Heart right ventricle (tissue), 16 donors: ENCODE data around the gene TOMT. TPM values are rescaled to one million over a fixed set of nuclear protein-coding genes. Genes with fewer than 3 reads are reported as not detected.
A peak's percentile ranks its signal among the peaks of the same experiment; 100 is the strongest.

ENCODE experiments used
- ATAC-seq, 8 donors: fragments of 200-7000 bp; cut with Tn5 transposase; one replicate each; pipeline ENCODE4 v1.9.1; 2020; ENCODE audit warnings: mild to moderate bottlenecking in 8 of 8, moderate library complexity in 8 of 8, moderate number of reproducible peaks in 1 of 8
- DNase-seq, 2 donors: peaks; one replicate each; pipeline ENCODE4 v3.0.0-alpha.2; 2020
- H3K27ac ChIP-seq, 10 donors: fragments of 200-600 bp; sonication (generic) in 2 of 10; one replicate each; pipeline versions ENCODE4 v1.5.0 to v1.8.0; 2020 to 2022; ENCODE audit warnings: mild to moderate bottlenecking in 3 of 10
- H3K27me3 ChIP-seq, 7 donors: fragments of 200-600 bp; one replicate each; pipeline ENCODE4 v1.8.0; 2021 to 2022; ENCODE audit warnings: mild to moderate bottlenecking in 2 of 7
- H3K36me3 ChIP-seq, 9 donors: fragments of 200-600 bp; sonication (generic) in 1 of 9; one replicate each; pipeline versions ENCODE4 v1.5.0 to v1.8.0; 2020 to 2022; ENCODE audit warnings: mild to moderate bottlenecking in 2 of 9
- H3K4me1 ChIP-seq, 9 donors: fragments of 200-600 bp; sonication (generic) in 1 of 9; one replicate each; pipeline versions ENCODE4 v1.5.0 to v1.8.0; 2020 to 2022; ENCODE audit warnings: mild to moderate bottlenecking in 4 of 9
- H3K4me3 ChIP-seq, 10 donors: fragments of 200-600 bp; sonication (generic) in 2 of 10; one replicate each; pipeline versions ENCODE4 v1.5.0 to v1.8.0; 2020 to 2022; ENCODE audit warnings: mild to moderate bottlenecking in 7 of 10, moderate library complexity in 2 of 10
- H3K9me3 ChIP-seq, 11 donors: fragments of 200-600 bp in 10 of 11; sonication (generic) in 2 of 11; one replicate each; pipeline versions ENCODE4 v1.5.0 to v1.8.0; 2013 to 2022; ENCODE audit warnings: mild to moderate bottlenecking in 2 of 11, control low read depth in 1 of 11, moderate library complexity in 1 of 11
- WGBS, 2 donors: extraction: QIAGEN DNeasy Blood & Tissue Kit; methylation state at CpG; one replicate each; pipeline ENCODE4 v1.1.7; 2013; ENCODE audit warnings: inconsistent platforms in 1 of 2; 5-methylcytosine and 5-hydroxymethylcytosine counted together
- intact Hi-C, 10 donors: fragments of 100-400 bp; cut with DNase I; formaldehyde crosslinking; loops; one replicate each; pipeline versions ENCODE4 v1.11.1 to v1.14.2; 2022
- polyA plus RNA-seq, 2 donors: library from polyadenylated mRNA; stranded (reverse); fragments of 200-250 nt; gene quantifications; one replicate each; pipeline ENCODE4 v1.2.3, GENCODE V29; 2013
- total RNA-seq, 10 donors: library from RNA; stranded (reverse); fragmentation: NEBNext Ultra II Directional in 3 of 10; extraction: Animal tissue kit (Norgen Biotek cat#: 25700) in 3 of 10; gene quantifications; one replicate each; pipeline versions ENCODE4 v1.2.1 to v1.2.4, GENCODE V29; 2021 to 2023
- TF ChIP-seq, protein P1 (sequence below), 9 donors: fragments of 200-600 bp; sonication (generic) in 2 of 9; IDR thresholded peaks; one replicate each; pipeline versions ENCODE4 v1.5.0 to v1.8.0; 2021 to 2022; ENCODE audit warnings: antibody characterized with exemption in 9 of 9, mild to moderate bottlenecking in 5 of 9, moderate library complexity in 1 of 9
- donor health status: Arrhythmogenic right ventricular cardiomyopathy.
- donor health status: ischemic (EF 13 %, LVEDD 7.1; RV severe dilation, severe dysfunction).
- donor health status: healthy with polysubstance abuse.
- donor health status: DM: no; HTN: yes; CAD: no.
- donor health status: DM: no; HTN: no; CAD: no.
- donor health status: ischemic (EF 25% LVEDD 6.9; RV normal size, moderate dysfunction).
- donor health status: ischemic (EF 25% LVEDD 5.7; RV mildly dilated, moderate dysfunction).
- donor health status: healthy.
- donor health status: DM: yes; HTN: yes; CAD: no.
- donor health status: Ischemic cardiomyopathy.
- donor health status: ischemic (EF 35%, LVEDD 5.7; RV mildly dilated, moderate dysfunction).
- donor health status: nonischemic (EF 11% LVEDD 7.7; RV severe dilation, severe dysfunction).
- donor health status: DM: yes; HTN: yes; CAD: no.
- donor health status: PGD.
- donor health status: ischemic (EF 29% LVEDD 5.4; RV normal size, mild dysfunction).
- donor health status: nonischemic (EF 23%, LVEDD 6.1; RV moderate dilation, normal function).

Gene TOMT
- total and polyA plus RNA-seq, 12 donors = 0.21 TPM; not detected in 11

DNA sequence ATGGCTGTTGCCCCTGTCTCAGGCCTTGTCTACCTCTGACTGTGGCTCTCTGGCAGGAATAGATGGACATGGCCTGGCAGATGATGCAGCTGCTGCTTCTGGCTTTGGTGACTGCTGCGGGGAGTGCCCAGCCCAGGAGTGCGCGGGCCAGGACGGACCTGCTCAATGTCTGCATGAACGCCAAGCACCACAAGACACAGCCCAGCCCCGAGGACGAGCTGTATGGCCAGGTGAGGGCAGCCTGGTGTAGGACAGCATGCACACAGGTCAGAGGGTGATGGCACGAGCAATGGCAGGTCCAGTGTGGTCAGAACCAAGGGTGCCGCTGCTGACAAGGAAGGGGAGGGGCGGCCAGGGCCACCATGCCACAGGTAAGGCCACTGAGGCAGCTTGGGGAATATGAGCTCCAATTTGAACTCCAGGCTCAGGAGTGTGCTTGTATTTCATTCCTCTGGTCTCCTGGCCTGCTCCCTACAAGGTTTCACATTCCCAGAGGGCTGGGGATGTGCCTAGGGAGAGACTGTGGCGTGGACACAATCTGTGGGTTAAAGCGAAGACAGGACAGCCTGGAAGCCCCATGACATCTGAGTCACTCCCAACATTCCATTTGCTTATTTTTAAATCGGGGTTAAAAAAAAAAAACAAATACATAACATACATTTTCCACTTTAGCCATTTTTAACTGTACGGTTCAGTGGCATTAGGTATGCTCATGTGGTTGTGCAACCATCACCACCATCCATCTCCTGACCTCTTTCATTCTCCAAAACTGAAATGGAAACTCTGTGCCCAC lies 30.4 kb downstream of the TOMT start:
- H3K9me3 ChIP-seq = no peaks in the 10 kb centered on the region
- peak overlapping the region in 1 of 10 donors; percentile 84 for H3K27ac ChIP-seq
- intact Hi-C loops = no loop called here
- WGBS, 2 donors = 86 to 91% methylated on average over 14 of the region's 14 CpGs
- ATAC-seq = peak in 1 of 8 donors; percentile 22
- no peak for DNase-seq
- peak overlapping the region in 1 of 10 donors; percentile 36 for H3K4me3 ChIP-seq
- H3K27me3 ChIP-seq = peaks cover 0 to 3% (median 0%) of the 10 kb centered on the region in 7 donors
- TF ChIP-seq, protein P1, sequence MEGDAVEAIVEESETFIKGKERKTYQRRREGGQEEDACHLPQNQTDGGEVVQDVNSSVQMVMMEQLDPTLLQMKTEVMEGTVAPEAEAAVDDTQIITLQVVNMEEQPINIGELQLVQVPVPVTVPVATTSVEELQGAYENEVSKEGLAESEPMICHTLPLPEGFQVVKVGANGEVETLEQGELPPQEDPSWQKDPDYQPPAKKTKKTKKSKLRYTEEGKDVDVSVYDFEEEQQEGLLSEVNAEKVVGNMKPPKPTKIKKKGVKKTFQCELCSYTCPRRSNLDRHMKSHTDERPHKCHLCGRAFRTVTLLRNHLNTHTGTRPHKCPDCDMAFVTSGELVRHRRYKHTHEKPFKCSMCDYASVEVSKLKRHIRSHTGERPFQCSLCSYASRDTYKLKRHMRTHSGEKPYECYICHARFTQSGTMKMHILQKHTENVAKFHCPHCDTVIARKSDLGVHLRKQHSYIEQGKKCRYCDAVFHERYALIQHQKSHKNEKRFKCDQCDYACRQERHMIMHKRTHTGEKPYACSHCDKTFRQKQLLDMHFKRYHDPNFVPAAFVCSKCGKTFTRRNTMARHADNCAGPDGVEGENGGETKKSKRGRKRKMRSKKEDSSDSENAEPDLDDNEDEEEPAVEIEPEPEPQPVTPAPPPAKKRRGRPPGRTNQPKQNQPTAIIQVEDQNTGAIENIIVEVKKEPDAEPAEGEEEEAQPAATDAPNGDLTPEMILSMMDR (IDR thresholded peaks at IDR 0.05) = no peak
- peaks cover 0 to 25% (median 0%) of the 10 kb centered on the region in 9 donors for H3K4me1 ChIP-seq
- H3K36me3 ChIP-seq = no peaks in the 10 kb centered on the region

DNA sequence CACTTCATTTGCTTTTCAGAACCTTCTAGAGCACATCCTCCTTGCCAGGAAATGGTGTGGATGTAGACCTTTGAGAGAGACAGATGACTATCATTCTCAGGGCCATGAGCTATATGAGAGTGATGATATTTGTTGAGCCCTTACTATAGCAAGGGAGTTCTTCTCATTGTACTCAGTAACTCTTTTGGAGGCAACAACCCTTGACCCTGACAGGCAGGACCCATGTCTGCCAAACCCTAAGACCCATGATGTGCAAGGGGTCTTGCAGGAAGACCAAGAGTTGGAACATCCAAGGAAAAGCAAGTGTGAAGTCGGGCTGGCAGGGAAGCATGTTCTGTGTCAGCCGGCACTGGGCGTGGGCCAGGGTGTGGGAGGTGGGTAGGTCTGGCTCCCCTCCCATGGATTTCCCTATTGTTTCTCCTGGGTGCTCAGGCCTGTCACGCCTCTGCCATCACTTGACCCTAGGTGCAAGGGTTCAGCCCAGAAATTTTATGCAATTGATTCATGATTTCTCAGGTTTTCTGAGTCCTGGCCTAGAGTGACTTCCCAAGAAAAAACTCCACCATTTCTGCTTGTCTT lies 31.0 kb downstream of the TOMT start:
- DNase-seq = no peak
- 72 to 93% methylated on average over 4 of the region's 4 CpGs for WGBS, 2 donors
- no peak for ATAC-seq
- Histone ChIP-seq H3K4me3 (peak overlapping the region in 1 of 10 donors; percentile 36), H3K9me3 (no peaks in the 10 kb centered on the region), H3K36me3 (no peaks in the 10 kb centered on the region), H3K27me3 (no peaks in the 10 kb centered on the region), H3K27ac (peak overlapping the region in 1 of 10 donors; percentile 84), H3K4me1 (peaks cover 0 to 29% (median 0%) of the 10 kb centered on the region in 9 donors)
- intact Hi-C loops = no loop called here
- TF ChIP-seq, protein P1 (IDR thresholded peaks at IDR 0.05) = no peak

DNA sequence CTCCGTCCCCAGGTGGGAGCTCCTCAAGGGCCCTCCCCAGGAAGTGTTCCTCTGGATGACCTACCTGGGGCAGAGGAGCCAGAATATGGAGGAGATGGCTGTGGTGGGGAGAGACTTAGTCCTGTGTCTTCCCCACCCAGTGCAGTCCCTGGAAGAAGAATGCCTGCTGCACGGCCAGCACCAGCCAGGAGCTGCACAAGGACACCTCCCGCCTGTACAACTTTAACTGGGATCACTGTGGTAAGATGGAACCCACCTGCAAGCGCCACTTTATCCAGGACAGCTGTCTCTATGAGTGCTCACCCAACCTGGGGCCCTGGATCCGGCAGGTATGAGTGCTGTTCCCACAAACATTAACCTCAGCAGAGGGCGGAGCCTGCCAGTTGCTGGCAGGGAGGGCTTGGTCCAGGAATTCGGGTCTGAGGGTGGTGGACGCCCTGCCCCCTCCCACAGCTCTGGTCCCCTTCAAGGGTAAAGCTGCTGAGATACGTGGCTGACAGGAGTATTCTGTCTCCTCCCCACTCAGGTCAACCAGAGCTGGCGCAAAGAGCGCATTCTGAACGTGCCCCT lies 33.2 kb downstream of the TOMT start:
- intact Hi-C loops = no loop called here
- Histone ChIP-seq H3K36me3 (no peaks in the 10 kb centered on the region), H3K4me1 (peaks cover 0 to 22% (median 0%) of the 10 kb centered on the region in 9 donors), H3K27me3 (no peaks in the 10 kb centered on the region), H3K9me3 (no peaks in the 10 kb centered on the region), H3K4me3 (no peak overlapping the region), H3K27ac (no peak overlapping the region)
- WGBS, 2 donors = 85 to 88% methylated on average over 11 to 12 of the region's 12 CpGs
- DNase-seq (no peak), ATAC-seq (no peak)
- TF ChIP-seq, protein P1 (IDR thresholded peaks at IDR 0.05) = no peak

DNA sequence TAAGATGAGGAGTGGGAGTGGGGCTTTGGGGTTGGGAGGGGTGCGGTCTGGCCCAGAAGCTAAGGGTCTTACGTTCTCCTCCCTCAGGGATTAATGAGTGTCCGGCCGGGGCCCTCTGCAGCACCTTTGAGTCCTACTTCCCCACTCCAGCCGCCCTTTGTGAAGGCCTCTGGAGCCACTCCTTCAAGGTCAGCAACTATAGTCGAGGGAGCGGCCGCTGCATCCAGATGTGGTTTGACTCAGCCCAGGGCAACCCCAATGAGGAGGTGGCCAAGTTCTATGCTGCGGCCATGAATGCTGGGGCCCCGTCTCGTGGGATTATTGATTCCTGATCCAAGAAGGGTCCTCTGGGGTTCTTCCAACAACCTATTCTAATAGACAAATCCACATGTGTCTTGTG lies 33.8 kb downstream of the TOMT start:
- ATAC-seq = no peak
- no peak overlapping the region for H3K4me3 ChIP-seq
- no peaks in the 10 kb centered on the region for H3K9me3 ChIP-seq
- 91 to 95% methylated on average over 11 of the region's 11 CpGs for WGBS, 2 donors
- peaks cover 0 to 25% (median 0%) of the 10 kb centered on the region in 9 donors for H3K4me1 ChIP-seq
- no peaks in the 10 kb centered on the region for H3K27me3 ChIP-seq
- no peak for DNase-seq
- no peak overlapping the region for H3K27ac ChIP-seq
- H3K36me3 ChIP-seq = no peaks in the 10 kb centered on the region
- TF ChIP-seq, protein P1 (IDR thresholded peaks at IDR 0.05) = no peak
- intact Hi-C loops = no loop called here
